ENCODE results near the gene NTRK2. TPM values are rescaled to one million over a fixed set of nuclear protein-coding genes. Genes with fewer than 3 reads are reported as not detected.

Gene NTRK2
- total RNA-seq, 2 experiments from 2014 or later, result 0.06 TPM; not detected in 1

DNA sequence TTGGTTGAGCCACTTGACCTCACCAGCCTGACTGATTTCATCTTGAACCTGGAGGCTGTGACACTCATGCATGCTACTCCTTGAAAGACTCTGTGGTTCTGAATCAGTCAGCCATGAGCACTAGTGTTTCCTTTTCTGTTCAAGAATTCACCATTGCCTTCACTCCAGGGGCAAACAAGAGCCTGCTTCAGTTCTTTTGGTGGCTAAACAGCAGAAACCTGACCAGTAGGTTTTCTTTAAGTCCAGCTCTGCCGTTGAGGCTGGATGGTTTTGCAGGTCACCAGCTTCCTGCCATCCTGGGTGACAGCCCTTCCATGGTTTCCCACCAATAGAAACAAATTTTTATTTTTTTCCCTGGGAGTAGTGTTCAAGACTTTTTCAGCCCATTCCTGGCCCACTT, 10.0 kb downstream of the NTRK2 start:
- no peak for DNase-seq (ENCODE audit: low spot score)
- H3K27ac ChIP-seq (ENCODE audit: low read depth, low read length, poor library complexity, severe bottlenecking), result no peak overlapping the region
- POLR2A ChIA-PET, result interaction anchor here (0.6 kb wide), 1 partner anchor 22 kb away, joined by 3 read pairs; no protein-coding TSS in a partner anchor
- intact Hi-C loops (cut with micrococcal nuclease; ENCODE audit: unreplicated experiment), result no loop called here
- no peak overlapping the region for H3K4me3 ChIP-seq (ENCODE audit: low read depth, low read length, poor library complexity, severe bottlenecking)
- H3K79me2 ChIP-seq (ENCODE audit: insufficient read depth, low read depth, low read length), result no peaks in the 10 kb centered on the region
- H3K9me2 ChIP-seq (ENCODE audit: insufficient read depth, low read length), result no peaks in the 10 kb centered on the region
- no peak overlapping the region for H2AFZ ChIP-seq (ENCODE audit: low read length)
- BruUV-seq (replicated peaks), result no TSS peak
- CTCF ChIA-PET (ENCODE audit: unreplicated experiment), result no interaction called here
- no peak overlapping the region for H3K4me2 ChIP-seq (ENCODE audit: low read length)
- no peaks in the 10 kb centered on the region for H4K20me1 ChIP-seq (ENCODE audit: insufficient read depth, low read length)
- H3K4me1 ChIP-seq (ENCODE audit: insufficient read depth, low read length, poor library complexity, severe bottlenecking), result no peaks in the 10 kb centered on the region
- no peaks in the 10 kb centered on the region for H3K36me3 ChIP-seq (ENCODE audit: insufficient read depth, low read length)
- TF ChIP-seq, protein P1, sequence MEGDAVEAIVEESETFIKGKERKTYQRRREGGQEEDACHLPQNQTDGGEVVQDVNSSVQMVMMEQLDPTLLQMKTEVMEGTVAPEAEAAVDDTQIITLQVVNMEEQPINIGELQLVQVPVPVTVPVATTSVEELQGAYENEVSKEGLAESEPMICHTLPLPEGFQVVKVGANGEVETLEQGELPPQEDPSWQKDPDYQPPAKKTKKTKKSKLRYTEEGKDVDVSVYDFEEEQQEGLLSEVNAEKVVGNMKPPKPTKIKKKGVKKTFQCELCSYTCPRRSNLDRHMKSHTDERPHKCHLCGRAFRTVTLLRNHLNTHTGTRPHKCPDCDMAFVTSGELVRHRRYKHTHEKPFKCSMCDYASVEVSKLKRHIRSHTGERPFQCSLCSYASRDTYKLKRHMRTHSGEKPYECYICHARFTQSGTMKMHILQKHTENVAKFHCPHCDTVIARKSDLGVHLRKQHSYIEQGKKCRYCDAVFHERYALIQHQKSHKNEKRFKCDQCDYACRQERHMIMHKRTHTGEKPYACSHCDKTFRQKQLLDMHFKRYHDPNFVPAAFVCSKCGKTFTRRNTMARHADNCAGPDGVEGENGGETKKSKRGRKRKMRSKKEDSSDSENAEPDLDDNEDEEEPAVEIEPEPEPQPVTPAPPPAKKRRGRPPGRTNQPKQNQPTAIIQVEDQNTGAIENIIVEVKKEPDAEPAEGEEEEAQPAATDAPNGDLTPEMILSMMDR (conservative IDR thresholded peaks at IDR 0.05; ENCODE audit: low read length), result no peak
- TF ChIP-seq EZH2phosphoT487 (IDR thresholded peaks at IDR 0.05; ENCODE audit: borderline replicate concordance, low read depth, low read length), result no peak
- no peaks in the 10 kb centered on the region for H3K9me3 ChIP-seq (ENCODE audit: low read length)

DNA sequence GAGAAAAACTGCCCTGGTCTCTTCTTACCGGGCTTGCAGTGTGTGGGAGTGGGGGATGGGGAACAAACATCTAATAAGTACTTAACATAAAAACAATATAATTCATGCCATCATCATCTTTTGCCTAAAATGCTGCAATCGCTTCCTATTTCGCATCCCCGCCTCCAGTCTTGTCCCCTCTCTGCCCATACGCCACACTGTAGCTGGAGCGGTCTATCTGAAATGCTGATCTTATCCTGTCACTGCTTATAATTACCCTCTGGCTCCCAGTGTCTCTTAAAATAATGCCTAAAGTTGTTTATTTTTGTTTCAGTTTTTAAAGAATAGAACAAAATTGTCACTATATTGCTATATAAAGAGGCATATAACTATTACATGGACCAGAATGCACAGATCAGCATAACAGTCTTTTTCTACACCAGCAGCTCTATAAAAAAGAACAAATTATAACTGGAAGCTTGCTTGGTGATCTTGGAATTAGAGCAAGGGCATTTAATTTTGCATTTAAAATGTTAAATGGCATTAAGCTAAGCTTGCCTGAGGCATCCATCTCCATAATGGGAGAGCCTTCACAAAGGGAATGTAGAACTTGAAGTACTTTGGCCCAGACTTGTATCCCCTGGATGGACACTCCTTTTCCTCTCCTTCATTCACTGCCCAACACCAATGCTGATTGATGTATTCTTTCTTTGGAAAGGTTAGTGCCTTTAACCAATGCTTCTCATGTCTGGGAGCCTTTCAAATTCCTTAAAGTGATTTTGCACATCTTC, 12.2 kb downstream of the NTRK2 start:
- no TSS peak for BruUV-seq (replicated peaks)
- DNase-seq (ENCODE audit: low spot score), result no peak
- intact Hi-C loops (cut with micrococcal nuclease; ENCODE audit: unreplicated experiment), result no loop called here
- POLR2A ChIA-PET, result no interaction called here
- H3K4me1 ChIP-seq (ENCODE audit: insufficient read depth, low read length, poor library complexity, severe bottlenecking), result no peaks in the 10 kb centered on the region
- CTCF ChIA-PET (ENCODE audit: unreplicated experiment), result no interaction called here
- no peaks in the 10 kb centered on the region for H4K20me1 ChIP-seq (ENCODE audit: insufficient read depth, low read length)
- no peak overlapping the region for H3K4me2 ChIP-seq (ENCODE audit: low read length)
- no peak overlapping the region for H2AFZ ChIP-seq (ENCODE audit: low read length)
- H3K79me2 ChIP-seq (ENCODE audit: insufficient read depth, low read depth, low read length), result no peaks in the 10 kb centered on the region
- no peaks in the 10 kb centered on the region for H3K9me3 ChIP-seq (ENCODE audit: low read length)
- no peaks in the 10 kb centered on the region for H3K36me3 ChIP-seq (ENCODE audit: insufficient read depth, low read length)
- no peak overlapping the region for H3K27ac ChIP-seq (ENCODE audit: low read depth, low read length, poor library complexity, severe bottlenecking)
- no peaks in the 10 kb centered on the region for H3K9me2 ChIP-seq (ENCODE audit: insufficient read depth, low read length)
- H3K4me3 ChIP-seq (ENCODE audit: low read depth, low read length, poor library complexity, severe bottlenecking), result no peak overlapping the region
- no peak for TF ChIP-seq EZH2phosphoT487 (IDR thresholded peaks at IDR 0.05; ENCODE audit: borderline replicate concordance, low read depth, low read length)
- TF ChIP-seq, protein P1 (conservative IDR thresholded peaks at IDR 0.05; ENCODE audit: low read length), result no peak

DNA sequence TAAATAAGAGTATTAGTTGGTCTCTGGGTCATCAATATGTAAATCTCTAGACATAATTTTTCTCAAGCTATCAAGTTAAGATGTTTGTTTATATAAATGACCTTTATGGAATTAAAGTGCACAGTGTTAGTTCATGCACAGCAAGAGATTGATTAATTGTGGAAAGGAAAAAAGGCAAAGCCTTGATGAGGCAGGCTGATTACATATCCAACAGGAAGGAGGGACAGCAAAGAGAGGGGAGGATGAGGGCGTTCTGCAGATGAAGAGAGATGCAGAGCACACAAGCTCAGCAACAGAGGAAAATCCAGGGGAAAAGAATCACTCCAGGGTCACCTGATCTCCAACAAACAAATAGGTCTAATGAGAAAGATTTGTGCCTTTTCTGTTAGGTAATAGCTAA, 16.5 kb downstream of the NTRK2 start:
- H3K4me3 ChIP-seq (ENCODE audit: low read depth, low read length, poor library complexity, severe bottlenecking), result no peak overlapping the region
- ChIA-PET CTCF (ENCODE audit: unreplicated experiment) (no interaction called here), POLR2A (interaction anchor here (0.6 kb wide), 1 partner anchor 460 kb away, joined by 3 read pairs; no protein-coding TSS in a partner anchor)
- intact Hi-C loops (cut with micrococcal nuclease; ENCODE audit: unreplicated experiment), result no loop called here
- no peak overlapping the region for H3K27ac ChIP-seq (ENCODE audit: low read depth, low read length, poor library complexity, severe bottlenecking)
- no peaks in the 10 kb centered on the region for H3K9me3 ChIP-seq (ENCODE audit: low read length)
- H2AFZ ChIP-seq (ENCODE audit: low read length), result no peak overlapping the region
- no peaks in the 10 kb centered on the region for H3K9me2 ChIP-seq (ENCODE audit: insufficient read depth, low read length)
- DNase-seq (ENCODE audit: low spot score), result no peak
- TF ChIP-seq EZH2phosphoT487 (IDR thresholded peaks at IDR 0.05; ENCODE audit: borderline replicate concordance, low read depth, low read length), result no peak
- TF ChIP-seq, protein P1 (conservative IDR thresholded peaks at IDR 0.05; ENCODE audit: low read length), result no peak
- no peaks in the 10 kb centered on the region for H3K36me3 ChIP-seq (ENCODE audit: insufficient read depth, low read length)
- no peaks in the 10 kb centered on the region for H4K20me1 ChIP-seq (ENCODE audit: insufficient read depth, low read length)
- no peaks in the 10 kb centered on the region for H3K4me1 ChIP-seq (ENCODE audit: insufficient read depth, low read length, poor library complexity, severe bottlenecking)
- no peaks in the 10 kb centered on the region for H3K79me2 ChIP-seq (ENCODE audit: insufficient read depth, low read depth, low read length)
- no TSS peak for BruUV-seq (replicated peaks)
- no peak overlapping the region for H3K4me2 ChIP-seq (ENCODE audit: low read length)

Data from OCI-LY7 (cell line).